ENCODE data around the gene RBP3.

The RBP3 gene

GRCh38 chr10:47354165-47354564, 6.0 kb downstream of the RBP3 start:
- in situ Hi-C loops (cut with HindIII; ENCODE audit: low sequenced_read_pairs) = no loop called here

DNA sequence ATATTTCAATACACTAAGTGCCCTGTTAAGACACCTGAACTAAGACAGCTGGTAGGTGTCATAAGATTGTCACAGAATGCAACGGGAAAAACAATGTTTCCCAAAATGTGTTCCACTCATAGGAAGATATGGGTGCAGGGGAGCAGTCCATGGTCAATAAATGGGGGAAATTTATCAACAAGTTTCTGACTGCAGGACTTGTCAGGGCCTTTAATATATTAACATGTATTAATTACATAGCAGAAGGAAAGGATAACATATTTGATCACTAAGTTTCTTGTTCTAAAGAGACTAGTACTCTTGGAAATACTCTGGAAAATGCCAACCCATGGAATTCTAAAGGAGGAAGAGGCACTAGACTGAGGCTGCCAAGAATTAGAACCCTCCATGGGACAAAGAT, 6.7 kb downstream of the RBP3 start:
- in situ Hi-C loops (cut with HindIII; ENCODE audit: low sequenced_read_pairs) = loop anchor here (5.0 kb wide), 1 partner anchor 47 kb away; no protein-coding TSS in a partner anchor

GRCh38 chr10:47356708-47357107, 8.5 kb downstream of the RBP3 start:
- in situ Hi-C loops (cut with HindIII; ENCODE audit: low sequenced_read_pairs) = loop anchor here (5.0 kb wide), 1 partner anchor 46 kb away; no protein-coding TSS in a partner anchor

- in situ Hi-C loops (cut with HindIII; ENCODE audit: low sequenced_read_pairs) = loop anchor here (5.0 kb wide), 1 partner anchor 45 kb away; no protein-coding TSS in a partner anchor
Measured at GRCh38 chr10:47357131-47357582, 9.0 kb downstream of the RBP3 start.

GRCh38 chr10:47357911-47358310, 9.7 kb downstream of the RBP3 start:
- in situ Hi-C loops (cut with HindIII; ENCODE audit: low sequenced_read_pairs) = loop anchor here (5.0 kb wide), 1 partner anchor 44 kb away; no protein-coding TSS in a partner anchor

DNA sequence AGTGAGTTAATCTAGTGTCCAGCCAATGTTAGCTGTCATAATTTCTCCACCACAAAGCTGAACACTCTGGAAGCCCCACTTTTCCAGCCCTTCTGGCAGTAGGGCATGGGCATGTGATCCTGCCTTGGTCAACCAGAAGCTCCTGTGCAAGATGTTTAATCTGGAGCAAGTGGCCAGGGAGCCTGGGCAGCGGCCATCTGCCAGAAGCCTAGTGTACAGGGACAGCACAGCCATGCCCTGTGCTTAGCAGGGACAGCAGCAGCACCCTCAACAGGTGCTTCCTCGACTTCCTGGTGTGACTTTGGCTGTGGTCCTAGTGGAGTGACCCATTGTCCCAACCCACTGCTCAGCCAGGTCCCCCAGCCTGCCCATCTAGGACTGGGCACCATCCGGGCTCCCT, 10.3 kb downstream of the RBP3 start:
- in situ Hi-C loops (cut with HindIII; ENCODE audit: low sequenced_read_pairs) = loop anchor here (5.0 kb wide), 1 partner anchor 44 kb away; no protein-coding TSS in a partner anchor

- in situ Hi-C loops (cut with HindIII; ENCODE audit: low sequenced_read_pairs) = loop anchor here (5.0 kb wide), 1 partner anchor 43 kb away; no protein-coding TSS in a partner anchor
Measured at GRCh38 chr10:47359101-47359500, 10.9 kb downstream of the RBP3 start.

DNA sequence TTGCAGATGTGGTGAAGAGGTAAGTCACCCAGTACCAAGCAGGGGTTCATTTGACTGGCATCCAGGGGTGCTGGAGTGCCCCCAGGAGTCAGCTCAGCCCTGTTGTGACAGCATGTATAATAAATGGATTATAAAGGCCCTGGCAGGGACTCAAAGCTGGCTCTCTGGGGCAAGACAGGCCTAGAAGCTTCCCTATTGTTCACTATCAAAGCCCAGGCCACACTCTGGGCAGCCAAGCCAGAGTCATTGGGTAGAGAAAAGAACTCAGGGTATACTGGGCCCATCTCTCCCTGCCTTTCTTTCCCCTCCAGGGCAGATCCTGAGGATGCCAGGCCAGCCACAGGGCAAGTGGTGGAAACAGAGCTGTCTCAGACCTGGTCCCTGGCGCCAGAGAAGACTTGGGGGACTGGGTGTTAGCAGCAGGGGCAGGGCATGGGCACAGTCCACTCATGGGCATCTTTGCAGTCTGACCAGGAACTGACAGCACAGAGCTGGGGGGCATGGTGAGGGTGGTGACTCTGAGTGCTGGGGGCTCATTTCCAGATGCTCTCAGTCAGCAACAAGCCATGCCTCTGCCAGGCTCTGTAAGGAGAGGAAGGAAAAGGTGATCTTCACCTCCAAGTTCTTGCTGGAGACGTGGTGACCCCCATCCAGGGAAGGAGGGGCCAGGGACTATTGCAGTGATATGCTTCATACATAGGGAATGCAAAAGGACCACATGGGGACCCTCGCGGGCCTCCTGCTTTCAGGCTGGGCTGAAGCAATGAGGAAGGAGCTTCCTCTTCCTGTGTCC, 11.7 kb downstream of the RBP3 start:
- in situ Hi-C loops (cut with HindIII; ENCODE audit: low sequenced_read_pairs) = loop anchor here (5.0 kb wide), 1 partner anchor 42 kb away; no protein-coding TSS in a partner anchor

DNA sequence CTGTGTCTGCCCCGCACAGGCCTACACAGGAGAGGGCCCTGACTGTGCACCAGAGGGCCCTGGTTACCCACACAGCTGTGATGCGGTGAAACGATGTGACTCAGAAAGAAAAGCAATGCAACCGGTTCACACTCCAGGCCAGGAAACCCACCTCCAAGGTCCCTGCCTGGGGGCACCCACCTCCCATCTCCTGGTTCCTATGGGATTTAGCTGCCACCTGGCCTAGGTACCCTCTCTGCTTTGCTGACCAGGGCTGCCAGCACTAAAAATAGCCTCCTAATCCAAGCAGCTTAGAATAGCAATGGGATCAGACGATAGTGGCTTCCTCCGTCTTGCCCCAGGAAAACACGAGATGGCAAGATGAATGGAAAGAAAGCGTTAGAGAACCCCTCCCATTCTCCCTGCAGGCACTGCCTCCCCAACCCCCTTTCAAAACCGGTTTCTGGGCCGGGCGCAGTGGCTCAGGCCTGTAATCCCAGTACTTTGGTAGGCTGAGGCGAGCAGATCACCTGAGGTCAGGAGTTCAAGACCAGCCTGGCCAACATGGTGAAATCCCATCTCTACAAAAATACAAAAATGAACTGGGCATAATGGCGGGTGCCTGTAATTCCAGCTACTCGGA, 12.4 kb downstream of the RBP3 start:
- in situ Hi-C loops (cut with HindIII; ENCODE audit: low sequenced_read_pairs) = no loop called here

- in situ Hi-C loops (cut with HindIII; ENCODE audit: low sequenced_read_pairs) = no loop called here
Measured at GRCh38 chr10:47361293-47361692, 13.1 kb downstream of the RBP3 start.

GRCh38 chr10:47362199-47362598, 14.0 kb downstream of the RBP3 start:
- in situ Hi-C loops (cut with HindIII; ENCODE audit: low sequenced_read_pairs) = no loop called here

DNA sequence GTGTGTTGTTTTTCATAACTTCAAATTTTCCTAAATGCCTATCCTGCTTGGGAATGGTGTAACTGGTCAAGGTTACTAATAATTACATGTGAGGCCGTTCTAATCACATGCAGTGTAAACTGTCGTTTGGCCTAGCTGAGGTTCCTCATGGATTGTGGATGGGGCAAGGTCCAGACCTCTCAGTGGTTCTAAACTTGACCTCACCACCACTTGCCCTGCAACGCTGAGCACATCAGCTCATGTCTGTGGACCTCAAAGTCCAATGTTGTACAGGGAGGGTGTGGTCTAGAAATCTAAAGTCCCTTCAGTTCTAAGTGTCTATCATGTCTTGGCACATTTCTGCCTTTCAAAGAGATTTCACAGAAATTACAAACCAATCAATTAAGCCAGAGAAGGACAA, 15.6 kb downstream of the RBP3 start:
- in situ Hi-C loops (cut with HindIII; ENCODE audit: low sequenced_read_pairs) = no loop called here

DNA sequence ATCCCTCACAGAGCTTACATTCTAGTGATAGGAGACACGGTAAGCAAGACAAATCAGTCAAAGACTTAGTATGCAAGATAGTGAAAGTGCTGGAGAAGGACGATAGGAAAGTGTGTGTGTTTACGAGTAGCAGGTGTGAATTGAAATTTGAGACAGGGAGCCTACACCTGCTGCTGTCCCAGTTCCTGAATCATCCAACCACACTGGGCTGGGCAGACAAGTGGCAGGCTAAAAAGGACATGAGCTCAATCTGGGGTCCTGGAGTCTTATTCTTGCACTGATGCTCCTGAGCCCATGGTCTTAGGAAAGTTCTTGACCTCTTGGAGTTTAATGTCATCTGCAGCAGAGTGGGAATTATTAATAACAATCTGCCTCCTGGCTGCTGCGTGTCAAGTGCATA, 16.2 kb downstream of the RBP3 start:
- in situ Hi-C loops (cut with HindIII; ENCODE audit: low sequenced_read_pairs) = no loop called here

DNA sequence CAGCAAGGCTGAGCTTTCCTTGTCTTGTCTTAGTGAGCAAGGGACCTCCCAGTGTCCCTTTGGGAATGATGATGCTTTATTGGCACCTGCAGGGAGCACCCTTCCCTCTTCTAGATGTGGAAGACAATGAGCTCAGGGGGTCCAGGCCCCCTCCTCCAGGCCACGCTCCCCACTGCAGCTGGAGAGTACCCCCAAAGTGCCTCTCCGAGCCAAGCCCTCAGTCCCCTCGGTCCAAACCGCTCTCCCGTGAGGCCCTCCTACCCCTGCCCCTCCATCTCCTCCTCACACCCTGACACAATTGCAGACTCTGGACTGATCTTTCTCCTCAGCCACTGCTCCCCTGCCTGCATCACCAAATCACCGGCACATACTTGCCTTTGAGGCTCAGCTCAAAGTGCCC, 16.7 kb downstream of the RBP3 start:
- in situ Hi-C loops (cut with HindIII; ENCODE audit: low sequenced_read_pairs) = no loop called here

DNA sequence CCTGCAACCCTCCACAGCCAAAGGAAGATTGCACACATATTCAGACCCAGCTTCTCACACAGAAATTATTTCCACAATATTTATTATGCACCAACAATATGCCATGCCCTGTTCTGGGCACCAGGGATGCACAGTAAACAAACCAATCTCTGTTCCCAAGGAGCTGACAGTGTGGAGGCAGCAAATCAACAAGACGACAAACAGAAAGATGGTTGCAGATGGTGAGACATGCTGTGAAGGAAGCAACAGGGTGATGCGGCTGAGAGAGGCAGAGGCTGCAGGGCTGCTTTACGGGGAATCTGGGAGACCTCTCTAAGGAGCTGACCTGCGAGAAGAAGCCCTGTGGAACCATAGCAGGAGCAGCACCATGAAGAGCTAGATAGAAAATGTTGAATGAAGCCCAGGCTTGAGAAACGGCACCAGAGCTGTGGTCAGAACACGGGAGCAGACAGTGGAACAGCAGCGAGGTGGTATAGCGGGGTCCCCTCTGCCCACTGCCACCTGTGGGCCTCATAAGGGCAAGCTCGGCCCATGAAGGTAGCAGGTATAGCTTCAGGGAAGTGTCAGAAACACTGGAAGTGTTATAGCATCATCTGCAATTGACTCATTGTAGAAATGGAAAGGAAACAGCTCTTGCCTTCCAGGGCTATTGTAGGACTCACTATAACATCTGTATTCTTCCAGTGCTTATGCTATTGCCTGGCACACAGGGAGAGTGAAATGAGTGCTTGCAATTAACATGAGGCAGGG, 17.4 kb downstream of the RBP3 start:
- in situ Hi-C loops (cut with HindIII; ENCODE audit: low sequenced_read_pairs) = no loop called here

- in situ Hi-C loops (cut with HindIII; ENCODE audit: low sequenced_read_pairs) = no loop called here
Measured at GRCh38 chr10:47366181-47366631, 18.0 kb downstream of the RBP3 start.

DNA sequence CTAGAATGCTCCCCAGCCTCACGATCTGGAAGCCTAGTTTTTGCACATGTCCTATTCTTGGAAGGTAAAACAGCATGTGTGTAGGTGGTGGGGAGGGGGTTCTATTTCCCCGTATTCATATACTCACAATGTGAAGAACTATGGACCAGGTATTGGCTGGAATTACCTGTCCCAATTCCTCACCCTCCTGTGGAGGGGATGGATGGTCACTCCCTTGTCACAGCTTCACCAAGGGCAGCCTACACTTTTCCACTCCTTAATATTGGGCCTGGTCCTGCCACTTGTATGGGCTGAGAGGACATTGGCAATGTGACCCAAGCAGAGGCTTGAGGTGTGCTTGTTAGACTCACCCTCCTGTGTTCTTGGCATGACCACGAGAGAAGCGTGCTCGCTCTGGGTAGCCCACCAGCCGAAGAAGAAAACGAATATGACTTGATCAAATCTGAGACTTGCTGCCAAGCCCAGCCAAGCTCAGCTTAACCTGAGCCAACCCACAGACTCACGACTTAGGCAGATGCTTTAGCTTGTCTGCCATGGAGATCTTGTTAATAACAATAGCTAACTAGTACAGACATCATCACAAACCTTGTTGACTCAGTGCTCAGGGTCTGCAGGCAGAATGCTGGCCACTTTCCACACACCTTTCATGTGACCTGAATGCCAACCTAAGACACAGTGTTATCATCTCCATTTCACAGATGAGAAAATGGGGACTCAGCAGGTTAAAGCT, 18.7 kb downstream of the RBP3 start:
- in situ Hi-C loops (cut with HindIII; ENCODE audit: low sequenced_read_pairs) = no loop called here

DNA sequence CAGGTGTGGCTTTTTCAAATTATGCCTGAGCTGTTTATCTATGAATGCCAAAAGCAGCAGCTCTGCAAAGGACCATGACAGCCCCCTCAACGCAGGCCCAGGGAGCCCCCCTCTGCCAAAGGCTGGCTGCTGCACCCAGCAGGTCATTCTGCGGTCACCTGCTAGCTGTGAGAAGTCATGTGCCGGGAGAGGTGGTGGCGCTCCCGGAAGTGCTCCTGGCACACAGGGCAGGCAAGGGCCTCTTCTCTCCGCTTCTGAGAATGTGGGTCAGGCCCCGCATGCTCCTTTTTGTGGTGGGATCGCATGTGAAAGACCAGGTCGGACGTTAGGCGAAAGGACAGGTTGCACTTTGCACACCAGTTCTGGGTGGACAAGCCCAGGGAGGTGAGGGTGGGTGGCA, 19.5 kb downstream of the RBP3 start:
- in situ Hi-C loops (cut with HindIII; ENCODE audit: low sequenced_read_pairs) = no loop called here

DNA sequence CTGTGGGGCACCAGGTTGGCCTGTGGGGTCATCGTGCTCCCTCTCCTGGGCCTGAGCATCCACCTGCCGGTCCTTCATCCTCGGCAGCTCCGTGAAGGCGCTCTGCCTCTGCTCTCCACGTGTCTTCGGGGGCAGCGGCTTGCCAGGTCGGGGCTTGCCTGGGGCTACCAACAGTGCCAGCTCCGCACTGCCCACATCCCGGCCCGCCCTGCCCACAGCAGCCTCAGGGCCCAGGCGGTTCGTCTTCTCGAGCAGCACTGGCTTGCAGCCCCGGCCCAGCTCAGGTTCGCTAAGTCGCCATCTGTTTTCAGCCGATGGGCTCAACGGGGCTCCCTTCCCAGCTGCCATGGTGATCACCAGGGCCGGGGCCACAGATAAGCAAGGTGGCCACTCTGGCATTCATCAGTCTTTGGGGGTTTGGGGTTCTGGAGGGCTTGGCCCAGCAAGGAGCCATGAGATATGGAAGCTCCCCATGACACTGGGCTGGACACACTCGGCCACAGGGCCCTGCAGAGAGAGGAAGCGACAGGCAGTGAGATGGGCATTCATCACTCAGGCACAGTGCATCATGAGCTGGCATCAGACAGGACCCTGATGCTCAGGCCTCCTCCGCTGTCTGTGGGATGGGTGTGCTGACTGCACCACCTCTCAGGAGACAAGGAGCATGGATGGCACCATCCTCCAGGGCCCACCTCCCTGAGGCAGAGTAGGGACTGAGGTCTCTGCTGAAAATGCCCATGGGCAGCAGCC, 20.4 kb downstream of the RBP3 start:
- in situ Hi-C loops (cut with HindIII; ENCODE audit: low sequenced_read_pairs) = no loop called here

Measured in endothelial cell of hepatic sinusoid (primary cell).